ENCODE results near the gene IFT81. TPM values are rescaled to one million over a fixed set of nuclear protein-coding genes. Genes with fewer than 3 reads are reported as not detected.

Gene IFT81
- total and polyA plus RNA-seq, 8 donors = 2.0 to 50.2 (median 6.9) TPM

DNA sequence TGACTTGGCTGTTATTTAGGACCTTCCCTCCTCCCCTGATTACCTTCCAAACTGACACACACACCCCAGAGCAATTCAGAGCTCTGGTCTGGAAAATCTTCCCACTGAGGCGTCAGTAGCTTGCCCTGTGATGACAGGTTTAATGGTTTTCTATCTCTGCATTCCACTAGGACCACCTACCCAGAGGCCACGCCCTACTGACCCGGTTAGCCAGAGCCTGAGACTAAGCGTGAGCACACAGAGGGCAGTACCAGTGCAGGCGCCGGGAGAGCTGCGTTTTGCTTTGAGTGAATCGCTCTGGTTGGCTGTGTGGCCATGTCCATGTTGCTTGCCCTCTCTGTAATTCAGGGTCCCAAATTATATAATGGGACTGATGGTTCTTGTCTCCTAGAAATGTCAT lies 120.7 kb downstream of the IFT81 start:
- Histone ChIP-seq H3K9me3 (no peaks in the 10 kb centered on the region), H3K27me3 (no peaks in the 10 kb centered on the region), H3K4me1 (peaks cover 33 to 47% (median 38%) of the 10 kb centered on the region in 4 donors), H3K4me3 (no peak overlapping the region), H3K36me3 (peaks cover 0 to 10% (median 3%) of the 10 kb centered on the region in 4 donors), H3K27ac (no peak overlapping the region)
- 79 to 85% (median 81%) methylated on average over 8 of the region's 8 CpGs for WGBS, 5 donors
- intact Hi-C loops (cut with DNase I; ENCODE audit: low total_unique reads) = no loop called here
- TF ChIP-seq, protein P1, sequence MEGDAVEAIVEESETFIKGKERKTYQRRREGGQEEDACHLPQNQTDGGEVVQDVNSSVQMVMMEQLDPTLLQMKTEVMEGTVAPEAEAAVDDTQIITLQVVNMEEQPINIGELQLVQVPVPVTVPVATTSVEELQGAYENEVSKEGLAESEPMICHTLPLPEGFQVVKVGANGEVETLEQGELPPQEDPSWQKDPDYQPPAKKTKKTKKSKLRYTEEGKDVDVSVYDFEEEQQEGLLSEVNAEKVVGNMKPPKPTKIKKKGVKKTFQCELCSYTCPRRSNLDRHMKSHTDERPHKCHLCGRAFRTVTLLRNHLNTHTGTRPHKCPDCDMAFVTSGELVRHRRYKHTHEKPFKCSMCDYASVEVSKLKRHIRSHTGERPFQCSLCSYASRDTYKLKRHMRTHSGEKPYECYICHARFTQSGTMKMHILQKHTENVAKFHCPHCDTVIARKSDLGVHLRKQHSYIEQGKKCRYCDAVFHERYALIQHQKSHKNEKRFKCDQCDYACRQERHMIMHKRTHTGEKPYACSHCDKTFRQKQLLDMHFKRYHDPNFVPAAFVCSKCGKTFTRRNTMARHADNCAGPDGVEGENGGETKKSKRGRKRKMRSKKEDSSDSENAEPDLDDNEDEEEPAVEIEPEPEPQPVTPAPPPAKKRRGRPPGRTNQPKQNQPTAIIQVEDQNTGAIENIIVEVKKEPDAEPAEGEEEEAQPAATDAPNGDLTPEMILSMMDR (IDR thresholded peaks at IDR 0.05) = no peak
- no peak for TF ChIP-seq POLR2A (IDR thresholded peaks at IDR 0.05)
- no peak for TF ChIP-seq EP300 (IDR thresholded peaks at IDR 0.05)
- TF ChIP-seq POLR2AphosphoS5 (IDR thresholded peaks at IDR 0.05) = no peak
- no peak for DNase-seq

DNA sequence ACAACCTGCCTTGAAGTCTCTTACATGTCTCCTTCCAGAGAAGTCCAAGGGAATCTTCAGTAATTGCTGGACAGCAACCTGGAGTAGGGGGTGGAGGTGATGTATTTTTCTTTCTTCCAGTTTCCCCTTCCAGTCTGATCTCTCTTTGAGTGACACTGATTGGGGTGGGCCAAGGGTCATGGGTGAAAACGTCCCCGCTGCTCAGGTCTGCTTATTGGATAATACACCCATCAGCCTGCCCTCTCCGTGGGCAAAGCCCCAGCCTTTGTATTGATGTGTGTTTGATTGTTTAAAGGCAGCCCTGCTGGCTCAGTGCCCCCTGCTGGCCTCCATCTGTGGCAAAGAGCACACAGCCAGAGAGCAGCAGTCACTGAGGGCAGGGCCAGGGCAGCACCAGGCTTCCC lies 121.2 kb downstream of the IFT81 start:
- Histone ChIP-seq H3K4me1 (peaks cover 38 to 53% (median 44%) of the 10 kb centered on the region in 4 donors), H3K27ac (no peak overlapping the region), H3K4me3 (no peak overlapping the region), H3K27me3 (no peaks in the 10 kb centered on the region), H3K9me3 (no peaks in the 10 kb centered on the region), H3K36me3 (peaks cover 0 to 10% (median 3%) of the 10 kb centered on the region in 4 donors)
- peak; percentile 53 to 72 for DNase-seq
- TF ChIP-seq EP300 (IDR thresholded peaks at IDR 0.05) (no peak), POLR2AphosphoS5 (IDR thresholded peaks at IDR 0.05) (peak in 1 of 3 donors; percentile 22), POLR2A (IDR thresholded peaks at IDR 0.05) (no peak)
- TF ChIP-seq, protein P1 (IDR thresholded peaks at IDR 0.05) = peak in 2 of 7 experiments; percentile 17 to 32
- intact Hi-C loops (cut with DNase I; ENCODE audit: low total_unique reads) = no loop called here
- WGBS, 5 donors = 43 to 67% (median 63%) methylated on average over 3 of the region's 3 CpGs

DNA sequence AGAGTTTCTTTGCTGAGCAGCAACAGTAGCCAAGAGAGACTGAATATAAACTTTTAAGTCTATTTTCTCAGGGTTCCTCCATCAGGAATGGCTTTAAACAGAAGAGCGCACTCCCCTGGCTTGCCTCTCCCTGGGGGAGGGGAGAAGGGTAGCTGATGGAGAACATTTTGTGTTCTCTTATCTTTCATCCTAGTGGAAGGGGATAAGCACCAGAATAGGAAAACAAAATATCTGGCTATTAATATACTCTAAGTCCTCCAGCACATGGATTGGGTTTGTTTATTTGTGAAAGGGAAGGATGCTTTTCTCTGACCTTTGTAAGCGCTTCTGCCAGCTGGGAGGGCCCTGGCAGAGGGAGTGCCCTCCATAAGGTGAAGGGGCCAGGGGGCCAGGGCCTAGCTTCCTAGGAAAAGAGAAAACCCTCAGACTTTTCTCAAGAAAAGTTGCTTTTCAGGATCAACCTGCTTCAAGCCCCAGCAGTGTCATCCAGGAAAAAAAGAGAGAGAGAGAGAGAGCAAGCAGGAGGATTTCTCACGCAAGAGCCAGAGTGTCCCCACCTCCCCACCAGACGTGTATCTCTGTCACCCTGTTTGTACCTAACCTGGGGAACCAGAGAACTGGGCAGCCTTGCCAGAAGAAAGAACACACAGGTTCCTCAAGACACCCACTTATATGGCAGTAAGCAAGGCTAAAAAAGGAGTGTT lies 122.6 kb downstream of the IFT81 start:
- intact Hi-C loops (cut with DNase I; ENCODE audit: low total_unique reads) = no loop called here

DNA sequence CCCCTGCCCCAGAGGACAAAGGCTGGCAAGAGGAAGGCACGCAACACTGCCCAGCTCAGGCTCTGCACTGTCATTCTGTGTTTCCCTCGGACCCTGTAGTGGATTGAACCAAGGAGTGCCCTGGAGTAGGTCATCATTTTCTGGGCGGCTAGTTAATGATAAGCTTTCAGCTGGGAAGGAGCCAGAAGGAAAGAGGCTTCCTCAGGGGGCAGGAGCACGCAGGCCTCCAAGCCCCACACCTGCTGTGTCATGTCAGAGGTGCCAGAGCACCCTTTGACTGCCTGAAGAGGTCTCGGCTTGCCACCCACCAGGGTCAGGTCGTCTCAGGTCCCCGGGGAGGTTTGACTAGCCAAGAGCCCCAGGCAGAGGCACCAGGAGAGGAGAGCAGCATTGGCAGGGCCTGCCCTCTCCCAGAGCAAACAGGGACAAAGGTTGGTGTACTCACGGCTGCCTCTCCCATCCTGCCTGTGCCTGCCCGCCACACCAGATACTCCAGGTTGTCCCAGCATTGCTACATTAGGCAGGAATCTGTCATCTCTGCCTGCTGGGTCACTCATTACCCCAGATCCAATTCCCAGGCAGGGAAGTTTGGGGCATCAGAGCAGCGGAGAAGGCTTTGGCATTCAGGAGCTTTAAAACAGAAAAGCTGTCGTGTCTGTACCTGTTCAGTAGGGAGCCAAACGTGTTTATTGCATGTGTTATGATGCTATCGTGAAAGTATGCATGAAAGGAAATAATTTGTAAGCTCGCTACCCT lies 123.4 kb downstream of the IFT81 start:
- peaks cover 40 to 56% (median 46%) of the 10 kb centered on the region in 4 donors for H3K4me1 ChIP-seq
- H3K27me3 ChIP-seq = no peaks in the 10 kb centered on the region
- TF ChIP-seq POLR2AphosphoS5 (IDR thresholded peaks at IDR 0.05) (peak in 1 of 3 donors; percentile 64), POLR2A (IDR thresholded peaks at IDR 0.05) (no peak)
- TF ChIP-seq, protein P1 (IDR thresholded peaks at IDR 0.05) = no peak
- H3K9me3 ChIP-seq = no peaks in the 10 kb centered on the region
- DNase-seq = peak; percentile 73 to 87
- peak overlapping the region; percentile 71 to 84 (median 81) for H3K27ac ChIP-seq
- 25 to 47% (median 37%) methylated on average over 12 to 14 of the region's 14 CpGs for WGBS, 5 donors
- no peak overlapping the region for H3K4me3 ChIP-seq
- intact Hi-C loops (cut with DNase I; ENCODE audit: low total_unique reads) = no loop called here
- peaks cover 0 to 10% (median 3%) of the 10 kb centered on the region in 4 donors for H3K36me3 ChIP-seq

More for the DNA sequence above, 122.6 kb downstream of the IFT81 start:
- H3K27me3 ChIP-seq = no peaks in the 10 kb centered on the region
- DNase-seq = peak in 1 of 2 donors; percentile 39
- 44 to 60% (median 58%) methylated on average over 4 of the region's 4 CpGs for WGBS, 5 donors
- H3K4me3 ChIP-seq = no peak overlapping the region
- peaks cover 39 to 55% (median 46%) of the 10 kb centered on the region in 4 donors for H3K4me1 ChIP-seq
- peak overlapping the region; percentile 71 to 84 (median 81) for H3K27ac ChIP-seq
- no peaks in the 10 kb centered on the region for H3K9me3 ChIP-seq
- TF ChIP-seq, protein P1 (IDR thresholded peaks at IDR 0.05) = no peak
- no peak for TF ChIP-seq EP300 (IDR thresholded peaks at IDR 0.05)
- no peak for TF ChIP-seq POLR2AphosphoS5 (IDR thresholded peaks at IDR 0.05)
- no peak for TF ChIP-seq POLR2A (IDR thresholded peaks at IDR 0.05)
- H3K36me3 ChIP-seq = peaks cover 0 to 10% (median 3%) of the 10 kb centered on the region in 4 donors

All from stomach (tissue), 9 donors.